Measurements from ENCODE around the gene AGFG2.
"Not testable (repeated sequence)": the region's sequence is repeated elsewhere in the genome, so short reads cannot be mapped to it uniquely, and the experiment has no call there.

AGFG2 gene

GRCh38 chr7:100538654-100539435 is at the start of gene AGFG2:
AGFG2 (plus strand) TSS chr7:100539203; CDS start chr7:100539347, 144 bp downstream.
- peak; percentile 99 for DNase-seq

GRCh38 chr7:100489824-100490223 is 49.2 kb upstream of the AGFG2 start:
- DNase-seq = peak; percentile 72

GRCh38 chr7:100490483-100491191 is 48.4 kb upstream of the AGFG2 start:
- DNase-seq = no peak

GRCh38 chr7:100491192-100491578 is 47.8 kb upstream of the AGFG2 start:
- no peak for DNase-seq

GRCh38 chr7:100492738-100493475 is 46.1 kb upstream of the AGFG2 start:
- no peak for DNase-seq

GRCh38 chr7:100493476-100494264 is 45.3 kb upstream of the AGFG2 start:
- no peak for DNase-seq

- DNase-seq = no peak
Measured at GRCh38 chr7:100496509-100496908, 42.5 kb upstream of the AGFG2 start.

GRCh38 chr7:100500743-100501142 is 38.3 kb upstream of the AGFG2 start:
- not testable (repeated sequence) for DNase-seq

GRCh38 chr7:100504031-100504430 is 35.0 kb upstream of the AGFG2 start:
- not testable (repeated sequence) for DNase-seq

- DNase-seq = no peak
Measured at GRCh38 chr7:100504887-100505611, 34.0 kb upstream of the AGFG2 start.

GRCh38 chr7:100506356-100506923 is 32.6 kb upstream of the AGFG2 start:
- peak; percentile 7 for DNase-seq

- no peak for DNase-seq
Measured at GRCh38 chr7:100509231-100509630, 29.8 kb upstream of the AGFG2 start.

- no peak for DNase-seq
Measured at GRCh38 chr7:100510437-100511239, 28.4 kb upstream of the AGFG2 start.

- no peak for DNase-seq
Measured at GRCh38 chr7:100513212-100513810, 25.7 kb upstream of the AGFG2 start.

GRCh38 chr7:100515072-100515532 is 23.9 kb upstream of the AGFG2 start:
- DNase-seq = no peak

- DNase-seq = no peak
Measured at GRCh38 chr7:100516135-100516812, 22.7 kb upstream of the AGFG2 start.

GRCh38 chr7:100517305-100517704 is 21.7 kb upstream of the AGFG2 start:
- DNase-seq = no peak

GRCh38 chr7:100519580-100519979 is 19.4 kb upstream of the AGFG2 start:
- DNase-seq = no peak

GRCh38 chr7:100520138-100520537 is 18.9 kb upstream of the AGFG2 start:
- no peak for DNase-seq

- DNase-seq = no peak
Measured at GRCh38 chr7:100521076-100521475, 17.9 kb upstream of the AGFG2 start.
